Measurements from ENCODE around the gene SPATS2L.

SPATS2L gene

GRCh38 chr2:200403814-200404213 is 97.3 kb downstream of the SPATS2L start:
- in situ Hi-C loops (cut with MboI; ENCODE audit: low sequenced_read_pairs), result no loop called here

GRCh38 chr2:200404615-200405014 is 98.1 kb downstream of the SPATS2L start:
- in situ Hi-C loops (cut with MboI; ENCODE audit: low sequenced_read_pairs), result no loop called here

GRCh38 chr2:200405599-200406298 is 99.3 kb downstream of the SPATS2L start:
- in situ Hi-C loops (cut with MboI; ENCODE audit: low sequenced_read_pairs), result no loop called here

GRCh38 chr2:200406379-200406778 is 99.9 kb downstream of the SPATS2L start:
- in situ Hi-C loops (cut with MboI; ENCODE audit: low sequenced_read_pairs), result no loop called here

GRCh38 chr2:200408428-200409316 is 102.2 kb downstream of the SPATS2L start:
- in situ Hi-C loops (cut with MboI; ENCODE audit: low sequenced_read_pairs), result no loop called here

- in situ Hi-C loops (cut with MboI; ENCODE audit: low sequenced_read_pairs), result no loop called here
Measured at GRCh38 chr2:200411831-200412230, 105.3 kb downstream of the SPATS2L start.

GRCh38 chr2:200414367-200414766 is 107.9 kb downstream of the SPATS2L start:
- in situ Hi-C loops (cut with MboI; ENCODE audit: low sequenced_read_pairs), result no loop called here

- in situ Hi-C loops (cut with MboI; ENCODE audit: low sequenced_read_pairs), result no loop called here
Measured at GRCh38 chr2:200415455-200415854, 109.0 kb downstream of the SPATS2L start.

- in situ Hi-C loops (cut with MboI; ENCODE audit: low sequenced_read_pairs), result no loop called here
Measured at GRCh38 chr2:200416878-200417277, 110.4 kb downstream of the SPATS2L start.

- in situ Hi-C loops (cut with MboI; ENCODE audit: low sequenced_read_pairs), result no loop called here
Measured at GRCh38 chr2:200417366-200417765, 110.9 kb downstream of the SPATS2L start.

GRCh38 chr2:200418399-200418798 is 111.9 kb downstream of the SPATS2L start:
- in situ Hi-C loops (cut with MboI; ENCODE audit: low sequenced_read_pairs), result no loop called here

GRCh38 chr2:200419325-200419724 is 112.8 kb downstream of the SPATS2L start:
- in situ Hi-C loops (cut with MboI; ENCODE audit: low sequenced_read_pairs), result no loop called here

GRCh38 chr2:200421270-200421669 is 114.8 kb downstream of the SPATS2L start:
- in situ Hi-C loops (cut with MboI; ENCODE audit: low sequenced_read_pairs), result no loop called here

GRCh38 chr2:200422071-200422470 is 115.6 kb downstream of the SPATS2L start:
- in situ Hi-C loops (cut with MboI; ENCODE audit: low sequenced_read_pairs), result no loop called here

GRCh38 chr2:200422532-200423261 is 116.2 kb downstream of the SPATS2L start:
- in situ Hi-C loops (cut with MboI; ENCODE audit: low sequenced_read_pairs), result no loop called here

GRCh38 chr2:200423541-200423940 is 117.0 kb downstream of the SPATS2L start:
- in situ Hi-C loops (cut with MboI; ENCODE audit: low sequenced_read_pairs), result no loop called here

GRCh38 chr2:200425026-200425821 is 118.7 kb downstream of the SPATS2L start:
- in situ Hi-C loops (cut with MboI; ENCODE audit: low sequenced_read_pairs), result no loop called here

- in situ Hi-C loops (cut with MboI; ENCODE audit: low sequenced_read_pairs), result no loop called here
Measured at GRCh38 chr2:200426754-200427153, 120.3 kb downstream of the SPATS2L start.

- in situ Hi-C loops (cut with MboI; ENCODE audit: low sequenced_read_pairs), result no loop called here
Measured at GRCh38 chr2:200428961-200429665, 122.6 kb downstream of the SPATS2L start.

GRCh38 chr2:200430017-200430416 is 123.5 kb downstream of the SPATS2L start:
- in situ Hi-C loops (cut with MboI; ENCODE audit: low sequenced_read_pairs), result no loop called here

Data from hTERT RPE-1 (cell line).